HG02938 (cell line): Measurements from ENCODE around the gene TMEM178B.

Experiments
- ATAC-seq: cut with Tn5 transposase; IDR thresholded peaks from one replicate; pipeline ENCODE4 v1.9.1; 2021; ENCODE audit warnings: mild to moderate bottlenecking, moderate library complexity; ENCODE audit not compliant: unreplicated experiment

Gene TMEM178B

GRCh38 chr7:141217938-141218337 lies 144.1 kb downstream of the TMEM178B start:
- ATAC-seq: no peak

- no peak for ATAC-seq
These were observed 145.1 kb downstream of the TMEM178B start for GRCh38 chr7:141218941-141219340.

GRCh38 chr7:141220263-141220880 lies 146.5 kb downstream of the TMEM178B start:
- no peak for ATAC-seq

- ATAC-seq: no peak
These were observed 147.2 kb downstream of the TMEM178B start for GRCh38 chr7:141221007-141221612.

GRCh38 chr7:141225916-141226618 lies 152.2 kb downstream of the TMEM178B start:
- no peak for ATAC-seq

GRCh38 chr7:141227454-141227853 lies 153.6 kb downstream of the TMEM178B start:
- ATAC-seq: no peak

GRCh38 chr7:141228482-141228881 lies 154.6 kb downstream of the TMEM178B start:
- no peak for ATAC-seq

- ATAC-seq: no peak
These were observed 157.3 kb downstream of the TMEM178B start for GRCh38 chr7:141231018-141231792.

GRCh38 chr7:141232286-141233051 lies 158.6 kb downstream of the TMEM178B start:
- no peak for ATAC-seq

GRCh38 chr7:141234335-141235105 lies 160.7 kb downstream of the TMEM178B start:
- ATAC-seq: no peak

GRCh38 chr7:141235656-141236055 lies 161.8 kb downstream of the TMEM178B start:
- ATAC-seq: no peak

- ATAC-seq: no peak
These were observed 164.9 kb downstream of the TMEM178B start for GRCh38 chr7:141238596-141239243.

GRCh38 chr7:141239661-141240060 lies 165.8 kb downstream of the TMEM178B start:
- no peak for ATAC-seq

- no peak for ATAC-seq
These were observed 168.7 kb downstream of the TMEM178B start for GRCh38 chr7:141242568-141242967.

GRCh38 chr7:141243368-141243767 lies 169.5 kb downstream of the TMEM178B start:
- ATAC-seq: no peak

- ATAC-seq: no peak
These were observed 170.6 kb downstream of the TMEM178B start for GRCh38 chr7:141244435-141244834.

GRCh38 chr7:141246426-141246825 lies 172.6 kb downstream of the TMEM178B start:
- ATAC-seq: no peak

GRCh38 chr7:141251180-141251579 lies 177.3 kb downstream of the TMEM178B start:
- ATAC-seq: no peak

GRCh38 chr7:141251957-141252356 lies 178.1 kb downstream of the TMEM178B start:
- ATAC-seq: no peak
